ENCODE measurements around the gene CHD5.
"Not testable (repeated sequence)": the region's sequence is repeated elsewhere in the genome, so short reads cannot be mapped to it uniquely, and the experiment has no call there.

Gene CHD5

GRCh38 chr1:6222636-6223035 is 42.5 kb upstream of the CHD5 start:
- ATAC-seq, result no peak
- no peak for TF ChIP-seq PATZ1 (CRISPR knock-in tag; IDR thresholded peaks at IDR 0.05; ENCODE audit: borderline replicate concordance)
- no peak for TF ChIP-seq CSDC2 (CRISPR knock-in tag; IDR thresholded peaks at IDR 0.05)
- TF ChIP-seq TCF4 (CRISPR knock-in tag; IDR thresholded peaks at IDR 0.05; ENCODE audit: borderline replicate concordance), result no peak
- no peak for TF ChIP-seq ZNF70 (CRISPR knock-in tag; IDR thresholded peaks at IDR 0.05)
- TF ChIP-seq CREB5 (CRISPR knock-in tag; IDR thresholded peaks at IDR 0.05; ENCODE audit: low read depth), result no peak

GRCh38 chr1:6221210-6221784 is 41.2 kb upstream of the CHD5 start:
- TF ChIP-seq TSHZ2 (CRISPR knock-in tag; IDR thresholded peaks at IDR 0.05), result no peak
- TF ChIP-seq CSDC2 (CRISPR knock-in tag; IDR thresholded peaks at IDR 0.05), result no peak
- TF ChIP-seq ARNTL (CRISPR knock-in tag; IDR thresholded peaks at IDR 0.05; ENCODE audit: borderline replicate concordance, low read depth), result no peak
- no peak for TF ChIP-seq ZFP30 (CRISPR knock-in tag; IDR thresholded peaks at IDR 0.05)
- no peak for TF ChIP-seq ISL1 (CRISPR knock-in tag; IDR thresholded peaks at IDR 0.05)
- no peak for ATAC-seq

GRCh38 chr1:6220236-6220635 is 40.1 kb upstream of the CHD5 start:
- ATAC-seq, result peak; percentile 23
- TF ChIP-seq POU6F1 (CRISPR knock-in tag; IDR thresholded peaks at IDR 0.05; ENCODE audit: borderline replicate concordance, low read depth), result no peak
- TF ChIP-seq CREB5 (CRISPR knock-in tag; IDR thresholded peaks at IDR 0.05; ENCODE audit: low read depth), result no peak
- no peak for TF ChIP-seq TSHZ2 (CRISPR knock-in tag; IDR thresholded peaks at IDR 0.05)
- TF ChIP-seq BACH2 (CRISPR knock-in tag; IDR thresholded peaks at IDR 0.05; ENCODE audit: borderline replicate concordance), result no peak
- no peak for TF ChIP-seq ZNF70 (CRISPR knock-in tag; IDR thresholded peaks at IDR 0.05)
- TF ChIP-seq ISL1 (CRISPR knock-in tag; IDR thresholded peaks at IDR 0.05), result no peak
- TF ChIP-seq ESRRG (CRISPR knock-in tag; IDR thresholded peaks at IDR 0.05), result no peak
- TF ChIP-seq ZNF8 (CRISPR knock-in tag; IDR thresholded peaks at IDR 0.05), result no peak
- no peak for TF ChIP-seq CSDC2 (CRISPR knock-in tag; IDR thresholded peaks at IDR 0.05)
- no peak for TF ChIP-seq PATZ1 (CRISPR knock-in tag; IDR thresholded peaks at IDR 0.05; ENCODE audit: borderline replicate concordance)
- TF ChIP-seq ARNTL (CRISPR knock-in tag; IDR thresholded peaks at IDR 0.05; ENCODE audit: borderline replicate concordance, low read depth), result no peak
- no peak for TF ChIP-seq ZC3H10 (CRISPR knock-in tag; IDR thresholded peaks at IDR 0.05)
- no peak for TF ChIP-seq GLIS3 (CRISPR knock-in tag; IDR thresholded peaks at IDR 0.05)
- no peak for TF ChIP-seq ZFP30 (CRISPR knock-in tag; IDR thresholded peaks at IDR 0.05)
- no peak for TF ChIP-seq OSR1 (CRISPR knock-in tag; IDR thresholded peaks at IDR 0.05)
- no peak for TF ChIP-seq PPARA (CRISPR knock-in tag; IDR thresholded peaks at IDR 0.05; ENCODE audit: borderline replicate concordance)
- TF ChIP-seq CSRNP3 (CRISPR knock-in tag; IDR thresholded peaks at IDR 0.05), result no peak

- ATAC-seq, result not testable (repeated sequence)
Observed at GRCh38 chr1:6219641-6220040, 39.5 kb upstream of the CHD5 start.

Measured in SK-N-SH treated with all-trans-retinoic acid at 6 μM for 48 hours (cell line).